NCI-H1092 (cell line): ENCODE results near the gene SSC5D.

Source experiments
- DNase-seq: peaks from one replicate; lab custom pipeline; 2025; lab: John Stamatoyannopoulos, UW

Gene SSC5D

DNA sequence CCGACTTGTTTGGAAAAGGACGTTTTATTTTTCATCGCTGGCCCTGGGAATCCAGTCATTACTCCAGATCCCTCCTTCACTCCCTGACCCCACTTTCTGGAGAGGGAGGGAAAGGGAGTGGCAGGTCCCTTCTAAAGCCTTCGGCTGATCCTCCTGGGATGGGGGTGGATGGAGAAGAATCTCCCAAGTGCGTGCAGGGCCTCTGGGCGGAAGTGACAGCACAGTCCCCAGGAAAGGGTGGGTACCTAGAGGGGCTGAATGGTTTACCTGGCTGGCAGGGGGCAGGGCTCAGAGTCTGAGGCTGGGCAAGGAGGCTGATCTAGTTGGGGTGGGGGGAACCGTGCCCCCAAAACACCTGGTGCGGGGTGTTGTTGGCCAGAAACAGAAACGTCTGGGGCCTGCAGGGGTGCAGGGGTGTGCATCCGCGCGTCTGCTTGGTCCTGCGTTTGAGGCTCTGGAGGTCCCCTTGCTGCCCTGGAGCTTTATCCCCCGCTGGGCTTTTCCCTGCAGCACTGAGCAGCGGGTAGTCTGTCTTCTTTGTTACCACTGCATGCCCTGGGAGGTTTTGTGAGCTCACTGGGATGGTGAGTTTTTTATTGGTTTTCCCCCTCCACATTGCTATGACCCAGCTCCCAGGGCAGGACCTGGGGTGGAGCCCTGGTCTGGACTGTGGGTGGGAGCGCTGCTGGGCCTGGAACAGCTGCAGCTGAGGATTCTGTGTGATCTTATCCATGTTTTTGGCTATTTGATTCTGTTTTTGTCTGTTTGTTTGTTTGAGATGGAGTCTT, 14.8 kb upstream of the SSC5D start:
- DNase-seq = no peak

DNA sequence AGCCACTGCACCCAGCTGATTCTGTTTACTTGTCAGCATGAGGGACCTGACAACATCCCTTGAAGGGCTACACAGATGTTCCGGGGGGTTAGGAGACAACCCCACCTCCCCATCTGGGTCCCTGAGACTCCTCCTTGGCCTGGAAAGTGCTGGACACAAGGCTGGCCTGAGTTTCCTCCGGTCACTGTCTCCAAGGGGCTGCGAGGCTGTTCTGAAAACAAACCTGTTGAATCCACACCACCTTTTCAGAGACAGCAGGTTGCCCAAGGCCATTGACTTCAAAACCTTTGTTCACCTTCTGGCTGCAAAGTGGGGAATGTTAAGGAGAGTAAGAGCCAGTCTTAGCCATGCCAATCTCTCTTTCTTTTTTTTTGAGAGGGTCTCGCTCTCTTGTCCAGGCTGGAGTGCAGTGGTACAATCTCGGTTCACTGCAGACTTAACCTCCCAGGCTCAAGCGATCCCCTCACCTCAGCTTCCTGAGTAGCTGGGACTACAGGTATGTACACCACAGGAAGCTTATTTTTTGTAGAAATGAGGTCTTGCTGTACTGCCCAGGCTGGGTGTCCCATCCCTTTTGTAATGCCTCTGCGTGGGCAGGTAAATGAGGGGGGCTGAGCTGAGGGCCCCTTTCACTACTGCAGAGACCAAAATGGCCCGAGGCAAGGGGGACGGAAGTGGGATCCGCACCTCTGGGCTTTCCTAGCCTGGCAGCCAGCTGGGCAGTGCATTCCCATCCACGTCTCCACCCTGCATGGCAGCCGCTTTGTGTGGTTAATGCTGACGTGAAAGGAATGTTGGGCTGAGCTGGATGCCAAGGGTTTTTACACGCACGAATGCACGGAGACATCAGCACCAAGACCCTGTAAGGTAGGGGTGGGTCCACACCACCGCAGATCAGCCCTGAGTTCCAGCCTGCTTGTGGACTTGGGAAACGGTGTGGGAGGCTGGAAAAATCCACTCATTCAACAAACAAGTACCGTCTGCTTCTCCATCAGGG, 13.7 kb upstream of the SSC5D start:
- DNase-seq = no peak

DNA sequence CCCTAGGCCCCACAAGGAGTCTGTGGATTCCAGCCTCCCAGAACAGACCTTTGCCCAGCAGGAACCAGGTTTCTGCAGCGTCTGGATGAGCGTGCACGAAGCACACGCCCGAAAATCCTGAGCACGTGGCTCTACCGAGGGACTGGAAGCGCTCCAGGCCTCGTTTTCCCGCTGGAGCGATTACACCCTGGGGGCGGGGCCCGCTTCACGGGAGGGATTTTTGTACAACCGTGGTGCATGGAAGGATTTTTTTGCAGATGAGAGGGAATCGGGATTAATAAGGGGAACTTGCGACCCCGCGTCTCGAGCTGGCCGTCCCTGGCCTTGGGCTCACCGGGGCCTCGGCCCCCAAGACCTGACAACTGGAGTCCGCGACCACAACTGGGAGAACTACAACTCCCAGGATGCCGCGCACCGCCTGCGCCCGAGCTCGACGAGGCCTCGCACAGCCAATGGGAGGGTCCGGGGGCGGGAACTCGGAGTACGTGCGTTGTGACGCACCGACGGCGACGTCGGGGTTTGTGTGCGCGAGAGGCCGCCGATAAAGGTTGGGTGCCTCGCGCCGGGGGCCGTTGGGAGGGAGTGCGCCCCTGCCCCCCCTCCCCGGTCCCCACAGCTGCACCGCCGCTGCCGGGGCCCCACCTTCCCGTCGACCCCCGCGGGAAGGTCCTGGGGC, 12.0 kb upstream of the SSC5D start, which contains the start of gene ZNF628:
TSS of gene ZNF628 (plus strand) at position 518 of the 676 bp plus-strand sequence. CDS start 3,294 bp downstream, outside the sequence.
- DNase-seq = peak; percentile 95

DNA sequence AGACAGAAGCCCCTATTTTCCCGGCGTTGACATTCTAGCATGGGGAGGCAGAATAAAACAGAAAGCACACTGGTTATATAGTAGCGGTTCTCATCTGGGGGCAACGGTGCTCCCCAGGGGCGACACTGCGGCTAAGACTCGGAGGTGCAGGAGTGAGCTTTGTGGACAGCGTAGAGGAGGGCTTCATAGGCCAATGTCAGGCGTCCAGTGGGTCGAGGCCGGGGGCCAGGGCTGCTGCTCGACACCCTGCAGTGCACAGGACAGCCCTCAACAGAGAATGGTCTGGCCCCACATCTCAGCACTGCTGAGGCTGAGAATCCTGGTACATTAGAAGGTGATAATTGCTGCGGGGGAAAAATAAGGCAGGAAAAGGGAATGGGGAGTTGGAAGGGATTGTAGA, 10.3 kb upstream of the SSC5D start:
- DNase-seq = no peak

DNA sequence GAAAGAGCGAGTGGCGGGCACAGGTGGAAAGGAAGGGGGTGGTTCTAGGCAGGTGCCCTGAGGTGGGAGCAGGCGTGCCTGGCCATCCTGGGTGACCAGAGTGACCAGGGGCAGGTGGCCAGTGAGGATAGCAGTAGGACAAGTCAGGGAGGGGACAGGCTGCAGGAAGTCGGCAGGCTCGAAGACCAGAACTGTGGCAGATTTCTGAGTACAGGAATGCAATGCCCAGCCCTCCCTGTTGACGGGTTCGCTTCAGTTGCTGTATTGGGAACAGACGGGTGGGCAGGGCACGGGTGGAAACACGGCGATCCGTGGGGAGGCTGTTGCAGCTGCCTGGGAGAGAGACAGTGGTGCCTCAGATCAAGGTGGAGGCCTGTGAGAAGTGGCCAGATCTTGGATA, 9.9 kb upstream of the SSC5D start:
- DNase-seq = no peak

DNA sequence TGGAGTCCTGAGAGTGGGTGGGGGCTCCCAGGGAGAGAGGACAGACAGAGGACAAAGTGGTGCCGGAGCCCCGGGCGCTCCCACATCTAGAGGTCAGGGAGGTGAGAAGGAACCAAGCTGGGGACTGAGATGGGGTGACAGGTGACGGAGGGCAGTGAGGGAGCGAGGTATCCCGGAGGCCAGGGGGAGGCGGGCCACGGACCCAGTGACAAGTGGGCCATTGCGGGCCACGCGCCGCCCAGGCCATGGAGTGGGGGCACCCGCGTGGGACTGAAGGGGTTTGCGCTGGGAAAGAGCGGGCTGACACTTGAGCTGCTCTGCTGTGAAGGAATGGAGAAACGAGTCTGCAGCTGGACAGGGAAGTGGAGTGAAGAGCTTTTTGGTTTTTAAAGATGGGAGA, 9.2 kb upstream of the SSC5D start:
- DNase-seq = no peak

DNA sequence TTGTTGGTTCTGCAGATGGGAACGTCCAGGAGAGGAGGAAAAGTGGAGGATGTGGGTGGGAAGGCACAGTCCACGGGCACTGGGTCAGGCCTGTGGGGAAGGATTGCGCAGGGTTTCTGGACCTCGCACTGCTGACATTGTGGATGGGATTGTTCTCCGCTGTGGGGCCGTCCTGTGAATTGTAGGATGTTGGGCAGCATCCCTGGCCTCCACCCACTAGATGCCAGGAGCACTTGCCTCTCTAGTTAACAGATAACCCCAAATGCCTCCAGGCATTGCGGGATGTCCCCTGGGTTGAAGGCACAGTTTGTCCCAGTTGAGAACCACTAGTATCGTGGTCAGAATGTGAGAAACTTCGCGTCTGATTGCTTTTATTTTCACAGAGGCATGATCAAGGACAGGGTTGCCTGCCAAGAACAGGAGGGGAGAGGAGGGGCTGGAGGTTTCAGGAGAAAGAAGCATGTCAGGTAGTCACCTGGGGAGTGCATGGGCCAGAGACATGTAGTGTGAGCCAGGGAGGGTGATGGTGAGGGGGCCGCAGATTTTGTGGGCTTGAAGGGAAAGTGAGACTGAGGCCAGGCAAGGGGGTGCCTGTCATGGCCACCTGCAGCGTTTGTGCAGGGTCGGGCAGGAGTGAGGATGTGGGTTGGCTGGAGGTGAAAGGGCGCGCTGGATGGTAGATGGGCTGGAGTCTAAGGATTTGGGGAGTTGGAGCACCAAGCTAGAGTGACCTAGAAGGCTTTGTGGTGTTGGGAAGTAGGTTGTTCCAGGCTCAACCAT, 8.6 kb upstream of the SSC5D start:
- no peak for DNase-seq

DNA sequence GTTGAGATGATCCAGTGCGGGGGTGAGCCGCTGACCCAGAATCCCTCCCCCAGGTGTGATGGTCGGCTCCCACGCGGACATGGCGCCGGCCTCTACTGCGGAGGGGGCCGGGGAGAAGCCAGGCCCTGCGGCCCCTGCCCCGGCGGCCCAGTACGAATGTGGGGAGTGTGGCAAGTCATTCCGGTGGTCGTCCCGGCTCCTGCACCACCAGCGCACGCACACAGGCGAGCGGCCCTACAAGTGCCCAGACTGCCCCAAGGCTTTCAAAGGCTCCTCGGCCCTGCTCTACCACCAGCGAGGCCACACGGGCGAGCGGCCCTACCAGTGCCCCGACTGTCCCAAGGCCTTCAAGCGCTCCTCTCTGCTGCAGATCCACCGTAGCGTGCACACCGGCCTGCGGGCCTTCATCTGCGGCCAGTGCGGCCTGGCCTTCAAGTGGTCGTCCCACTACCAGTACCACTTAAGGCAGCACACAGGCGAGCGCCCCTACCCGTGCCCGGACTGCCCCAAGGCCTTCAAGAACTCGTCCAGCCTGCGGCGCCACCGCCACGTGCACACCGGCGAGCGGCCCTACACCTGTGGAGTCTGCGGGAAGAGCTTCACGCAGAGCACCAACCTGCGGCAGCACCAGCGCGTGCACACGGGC, 7.0 kb upstream of the SSC5D start:
- no peak for DNase-seq

DNA sequence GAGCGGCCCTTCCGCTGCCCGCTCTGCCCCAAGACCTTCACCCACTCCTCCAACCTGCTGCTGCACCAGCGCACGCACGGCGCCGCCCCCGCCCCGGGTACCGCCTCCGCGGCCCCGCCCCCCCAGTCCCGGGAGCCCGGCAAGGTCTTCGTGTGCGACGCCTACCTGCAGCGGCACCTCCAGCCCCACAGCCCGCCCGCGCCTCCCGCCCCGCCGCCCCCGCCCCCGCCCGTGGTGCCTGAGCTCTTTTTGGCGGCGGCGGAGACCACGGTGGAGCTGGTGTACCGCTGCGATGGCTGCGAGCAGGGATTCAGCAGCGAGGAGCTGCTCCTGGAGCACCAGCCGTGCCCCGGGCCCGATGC, 6.5 kb upstream of the SSC5D start:
- DNase-seq = no peak

DNA sequence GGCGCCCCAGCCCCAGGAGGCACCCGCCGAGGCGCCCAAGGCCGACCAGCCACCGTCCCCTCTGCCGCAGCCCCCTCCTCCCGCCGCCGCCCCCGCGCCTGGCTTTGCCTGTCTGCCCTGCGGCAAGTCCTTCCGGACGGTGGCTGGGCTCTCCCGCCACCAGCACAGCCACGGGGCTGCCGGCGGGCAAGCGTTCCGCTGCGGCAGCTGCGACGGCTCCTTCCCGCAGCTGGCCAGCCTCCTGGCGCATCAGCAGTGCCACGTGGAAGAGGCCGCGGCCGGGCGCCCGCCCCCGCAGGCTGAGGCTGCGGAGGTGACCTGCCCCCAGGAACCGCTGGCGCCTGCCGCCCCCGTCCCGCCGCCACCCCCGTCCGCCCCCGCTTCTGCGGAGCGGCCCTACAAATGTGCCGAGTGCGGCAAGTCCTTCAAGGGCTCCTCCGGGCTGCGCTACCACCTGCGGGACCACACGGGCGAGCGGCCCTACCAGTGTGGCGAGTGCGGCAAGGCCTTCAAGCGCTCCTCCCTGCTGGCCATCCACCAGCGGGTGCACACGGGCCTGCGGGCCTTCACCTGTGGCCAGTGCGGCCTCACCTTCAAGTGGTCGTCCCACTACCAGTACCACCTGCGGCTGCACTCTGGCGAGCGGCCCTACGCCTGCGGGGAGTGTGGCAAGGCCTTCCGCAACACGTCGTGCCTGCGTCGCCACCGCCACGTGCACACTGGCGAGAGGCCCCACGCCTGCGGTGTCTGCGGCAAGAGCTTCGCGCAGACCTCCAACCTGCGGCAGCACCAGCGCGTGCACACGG, 5.9 kb upstream of the SSC5D start:
- no peak for DNase-seq

DNA sequence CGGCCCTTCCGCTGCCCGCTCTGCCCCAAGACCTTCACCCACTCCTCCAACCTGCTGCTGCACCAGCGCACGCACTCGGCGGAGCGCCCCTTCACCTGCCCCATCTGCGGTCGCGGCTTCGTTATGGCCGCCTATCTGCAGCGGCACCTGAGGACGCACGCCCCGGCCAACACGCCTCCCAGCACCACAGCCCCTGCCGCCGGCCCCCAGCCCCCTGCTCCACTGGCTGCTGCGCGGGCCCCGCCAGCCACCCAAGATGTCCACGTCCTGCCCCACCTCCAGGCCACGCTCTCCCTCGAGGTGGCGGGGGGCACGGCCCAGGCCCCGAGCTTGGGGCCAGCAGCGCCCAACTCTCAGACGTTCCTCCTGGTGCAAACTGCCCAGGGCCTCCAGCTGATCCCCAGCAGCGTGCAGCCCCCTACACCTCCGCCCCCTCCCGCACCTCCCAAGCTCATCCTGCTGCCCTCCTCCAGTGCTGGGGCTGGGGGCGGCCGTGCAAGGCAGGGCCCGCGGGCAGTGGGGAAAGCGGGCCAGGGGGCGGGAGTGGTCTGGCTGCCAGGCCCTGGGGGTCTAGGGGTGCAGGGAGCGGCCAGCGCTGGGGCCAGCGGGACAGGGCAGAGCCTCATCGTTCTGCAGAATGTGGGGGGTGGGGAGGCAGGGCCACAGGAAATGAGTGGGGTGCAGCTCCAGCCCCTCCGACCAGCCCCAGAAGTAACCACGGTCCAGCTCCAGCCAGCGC, 5.1 kb upstream of the SSC5D start:
- no peak for DNase-seq

DNA sequence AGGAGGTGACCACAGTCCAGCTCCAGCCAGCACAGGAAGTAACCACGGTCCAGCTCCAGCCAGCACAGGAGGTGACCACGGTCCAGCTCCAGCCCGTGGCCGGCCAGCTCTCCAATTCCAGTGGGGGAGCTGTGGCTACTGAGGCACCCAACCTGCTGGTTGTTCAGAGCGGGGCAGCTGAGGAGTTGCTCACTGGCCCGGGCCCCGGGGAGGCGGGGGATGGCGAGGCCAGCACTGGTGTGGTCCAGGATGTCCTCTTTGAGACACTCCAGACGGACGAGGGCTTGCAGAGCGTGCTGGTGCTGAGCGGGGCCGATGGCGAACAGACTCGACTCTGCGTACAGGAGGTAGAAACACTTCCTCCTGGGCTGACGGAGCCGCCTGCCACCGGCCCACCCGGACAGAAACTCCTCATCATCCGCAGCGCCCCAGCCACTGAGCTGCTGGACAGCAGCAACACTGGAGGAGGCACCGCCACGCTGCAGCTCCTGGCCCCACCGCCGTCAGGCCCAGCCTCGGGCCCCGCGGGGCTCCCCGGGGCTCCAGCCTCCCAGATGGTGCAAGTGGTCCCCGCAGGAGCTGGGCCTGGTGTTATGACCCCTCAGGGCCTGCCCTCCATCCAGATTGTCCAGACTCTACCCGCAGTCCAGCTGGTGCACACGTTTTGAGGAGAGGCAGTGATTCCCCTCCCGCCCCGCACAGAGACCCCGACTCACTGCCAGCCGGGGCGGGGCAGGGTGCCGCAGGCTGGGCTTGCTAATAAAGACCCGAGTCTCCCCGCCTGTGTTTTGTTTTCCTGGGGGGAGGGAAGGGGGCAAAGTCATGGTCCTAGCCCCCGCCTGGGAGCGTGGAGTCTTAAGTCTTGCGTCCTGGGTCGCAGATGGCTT, 4.3 kb upstream of the SSC5D start:
- DNase-seq = no peak

DNA sequence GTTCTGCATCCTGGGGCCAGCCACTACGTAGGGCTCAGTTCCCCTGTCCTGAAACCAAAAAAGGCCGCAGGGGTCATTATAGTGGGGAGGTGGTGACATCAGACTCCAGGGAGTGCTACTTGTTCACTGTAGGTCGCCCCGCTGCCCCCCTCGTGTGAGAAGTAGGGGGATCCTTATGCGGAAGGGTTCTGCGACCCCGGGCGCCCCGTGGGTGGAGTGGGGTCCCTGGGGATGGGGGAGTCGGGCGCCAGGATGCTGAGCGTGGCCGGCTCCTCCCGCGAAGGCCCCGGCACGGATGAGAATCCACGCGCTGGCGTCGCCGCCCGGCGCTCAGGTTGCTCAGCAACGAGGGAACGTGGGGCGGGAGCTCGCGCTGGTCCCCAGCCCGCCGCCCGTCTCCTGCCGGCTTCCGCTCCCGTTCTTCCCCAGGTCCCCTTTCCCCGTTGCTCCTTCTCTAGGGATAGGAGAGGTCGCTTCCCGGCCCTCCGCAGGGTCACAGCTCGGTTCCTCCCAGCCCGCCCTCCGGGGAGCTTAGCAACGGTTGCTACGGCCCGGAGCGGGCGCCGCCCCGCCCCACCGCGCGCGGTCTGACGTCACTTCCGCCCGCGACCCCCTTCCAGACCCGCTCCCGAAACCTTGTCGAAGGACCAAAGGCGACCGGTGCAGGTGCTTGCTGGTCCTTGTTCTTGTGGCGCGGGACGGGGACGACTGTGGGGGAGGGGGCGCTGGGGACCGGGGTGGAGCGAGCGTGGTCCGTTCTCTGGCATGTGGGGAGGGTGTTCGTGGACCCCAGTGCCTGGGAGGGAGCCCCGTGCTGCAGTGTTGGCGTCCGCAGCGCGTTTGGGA, 3.4 kb upstream of the SSC5D start, which contains the start of gene NAT14:
TSS of gene NAT14 (plus strand) at position 596 of the 846 bp plus-strand sequence. CDS start 521 bp downstream, outside the sequence.
- DNase-seq = peak; percentile 40

DNA sequence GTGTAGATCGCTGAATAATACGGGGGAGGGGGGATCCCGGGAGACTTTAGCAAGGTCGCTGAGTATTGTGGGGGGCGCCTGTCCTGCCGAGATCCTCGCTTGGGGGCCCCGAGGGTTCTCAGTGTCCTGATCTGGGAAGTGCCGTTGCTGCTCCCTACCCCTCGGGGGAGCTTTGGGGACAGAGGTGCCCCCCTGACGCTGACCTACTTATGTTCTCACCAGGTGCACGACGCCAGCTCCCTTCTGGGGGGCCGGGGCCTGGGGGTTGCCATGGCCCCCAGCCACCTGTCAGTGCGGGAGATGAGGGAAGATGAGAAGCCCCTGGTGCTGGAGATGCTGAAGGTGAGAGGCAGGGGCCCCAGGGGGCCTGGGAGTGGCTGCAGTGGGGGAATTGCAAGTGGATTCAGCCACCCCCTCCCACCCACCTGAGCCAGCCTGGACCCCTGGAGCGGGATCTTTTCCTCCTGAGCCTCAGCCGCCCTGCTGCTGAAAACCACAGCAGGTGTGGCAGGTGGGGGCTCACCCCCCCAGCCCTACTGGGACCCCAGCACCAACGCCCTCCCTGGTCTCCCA, 2.7 kb upstream of the SSC5D start:
- no peak for DNase-seq

DNA sequence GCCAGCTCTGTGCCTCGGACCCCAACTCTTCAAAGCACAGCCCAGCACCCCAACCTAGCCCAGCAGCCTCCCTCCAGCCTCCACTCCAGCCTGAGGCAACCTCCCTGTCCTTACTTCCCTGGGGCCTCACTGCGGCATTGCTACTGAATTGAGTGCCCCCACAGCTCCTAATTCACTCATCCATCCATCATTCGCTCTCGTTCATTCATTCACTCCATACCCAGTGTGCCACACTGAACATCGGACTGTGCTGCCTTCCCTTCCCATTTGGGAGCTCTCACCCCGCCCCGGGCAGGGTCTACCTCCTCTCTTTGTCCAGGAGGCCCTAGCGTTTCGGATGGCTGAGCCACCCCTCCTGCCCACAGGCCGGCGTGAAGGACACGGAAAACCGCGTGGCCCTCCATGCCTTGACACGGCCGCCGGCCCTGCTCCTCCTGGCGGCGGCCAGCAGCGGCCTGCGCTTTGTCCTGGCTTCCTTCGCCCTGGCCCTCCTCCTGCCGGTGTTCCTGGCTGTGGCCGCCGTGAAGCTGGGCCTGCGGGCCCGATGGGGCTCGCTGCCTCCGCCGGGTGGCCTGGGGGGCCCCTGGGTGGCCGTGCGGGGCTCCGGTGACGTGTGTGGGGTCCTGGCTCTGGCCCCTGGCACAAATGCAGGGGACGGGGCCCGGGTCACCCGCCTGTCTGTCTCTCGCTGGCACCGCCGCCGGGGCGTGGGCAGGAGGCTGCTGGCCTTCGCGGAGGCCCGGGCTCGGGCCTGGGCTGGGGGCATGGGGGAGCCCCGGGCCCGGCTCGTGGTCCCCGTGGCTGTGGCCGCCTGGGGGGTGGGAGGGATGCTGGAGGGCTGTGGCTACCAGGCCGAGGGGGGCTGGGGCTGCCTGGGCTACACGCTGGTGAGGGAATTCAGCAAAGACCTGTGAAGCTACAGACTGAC, 1.9 kb upstream of the SSC5D start:
- DNase-seq = no peak
